IMR-90 (cell line): ENCODE data around the gene WASF3.

Experiments used
- CTCF ChIP-seq: conservative IDR thresholded peaks from 2 replicates; pipeline ENCODE4 v1.5.1; 2012; ENCODE audit warnings: mild to moderate bottlenecking, low read depth, low read length, improper control_type of control experiment
- RAD21 ChIP-seq: IDR thresholded peaks from 2 replicates; pipeline ENCODE4 v1.6.1; 2012; ENCODE audit warnings: low read length, improper control_type of control experiment
- RFX5 ChIP-seq: IDR thresholded peaks from 2 replicates; pipeline ENCODE4 v1.8.0; 2012; ENCODE audit warnings: low read depth, mild to moderate bottlenecking, low read length, moderate library complexity

GRCh38 chr13:26727122-26727521, 169.6 kb downstream of the WASF3 start:
- TF ChIP-seq CTCF (no peak), RFX5 (no peak), RAD21 (no peak)
